ENCODE data around the gene CEP72. TPM values are rescaled to one million over a fixed set of nuclear protein-coding genes. Genes with fewer than 3 reads are reported as not detected.

The CEP72 gene
- total and polyA plus RNA-seq, 2 of the 13 experiments (the other 11 are each of a cell fraction or from before 2014, with no cell fraction given): 3.4 to 9.4 TPM

DNA sequence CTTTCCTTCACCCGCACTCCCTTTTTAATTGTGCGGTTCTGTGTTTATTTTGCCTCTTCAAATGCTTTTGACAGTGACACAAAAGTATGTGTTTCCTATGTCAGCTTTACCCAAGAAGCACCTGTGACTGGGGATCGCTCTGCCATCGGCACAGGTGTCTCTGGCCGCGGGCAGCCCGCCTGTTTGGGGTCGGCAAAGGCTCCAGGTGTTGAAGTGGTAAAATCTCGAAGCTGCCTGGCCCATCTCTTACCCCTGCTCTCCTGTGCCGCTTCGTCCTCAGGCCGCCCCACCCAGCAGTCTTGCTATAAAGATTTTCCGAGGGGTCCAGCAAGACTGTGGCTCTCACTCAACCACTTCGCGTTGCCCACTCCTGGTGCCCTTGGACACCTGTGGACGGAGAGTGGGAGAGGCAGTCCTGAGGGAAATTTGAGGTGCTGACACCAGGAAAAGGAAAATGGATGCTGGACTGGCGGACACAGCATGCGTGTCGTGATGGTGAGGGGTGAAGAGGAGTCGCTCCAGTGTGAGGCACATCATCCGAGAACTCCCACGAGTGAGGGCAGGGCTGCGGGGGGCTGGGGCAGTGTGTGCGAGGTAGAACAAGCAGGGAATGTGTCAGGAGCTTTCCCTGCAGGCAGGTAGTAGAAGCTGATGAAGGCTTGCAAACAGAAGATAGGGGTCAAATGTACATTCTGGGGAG lies 29.1 kb upstream of the CEP72 start:
- ChIA-PET CTCF (ENCODE audit: low intra/inter-chr PET ratio, low total read pairs) (no interaction called here), POLR2A (no interaction called here)
- FAIRE-seq (no peak), DNase-seq (ENCODE audit: low spot score) (no peak), ATAC-seq (no peak)
- H2AFZ ChIP-seq (ENCODE audit: low read length): no peak overlapping the region
- H3K9me3 ChIP-seq (ENCODE audit: low read length): no peaks in the 10 kb centered on the region
- no peak overlapping the region for H3K9ac ChIP-seq (ENCODE audit: insufficient read depth, low read depth, low read length)
- H3K79me2 ChIP-seq (ENCODE audit: insufficient read depth, low read length): no peaks in the 10 kb centered on the region
- intact Hi-C loops (cut with micrococcal nuclease; ENCODE audit: unreplicated experiment): no loop called here
- in situ Hi-C loops (cut with HindIII; ENCODE audit: extremely low pct_ligation_motif_present, low pct_unique_long_range_greater_than_20kb): no loop called here
- H3K4me2 ChIP-seq (ENCODE audit: low read depth, low read length): no peak overlapping the region
- H3K27me3 ChIP-seq (ENCODE audit: control insufficient read depth in 1 of 2, insufficient read depth in 2 of 2, low read length in 2 of 2): peaks cover 4 to 47% of the 10 kb centered on the region in 2 experiments
- WGBS (ENCODE audit: low lambda C conversion rate): 32% methylated on average over 22 of the region's 24 CpGs
- no peak for TF ChIP-seq ZNF747 (CRISPR knock-in tag; IDR thresholded peaks at IDR 0.05; ENCODE audit: borderline replicate concordance)
- no peak for TF ChIP-seq RARG (CRISPR knock-in tag; IDR thresholded peaks at IDR 0.05; ENCODE audit: low read depth)
- TF ChIP-seq SOX5 (CRISPR knock-in tag; IDR thresholded peaks at IDR 0.05; ENCODE audit: borderline replicate concordance): no peak
- TF ChIP-seq, protein P1, sequence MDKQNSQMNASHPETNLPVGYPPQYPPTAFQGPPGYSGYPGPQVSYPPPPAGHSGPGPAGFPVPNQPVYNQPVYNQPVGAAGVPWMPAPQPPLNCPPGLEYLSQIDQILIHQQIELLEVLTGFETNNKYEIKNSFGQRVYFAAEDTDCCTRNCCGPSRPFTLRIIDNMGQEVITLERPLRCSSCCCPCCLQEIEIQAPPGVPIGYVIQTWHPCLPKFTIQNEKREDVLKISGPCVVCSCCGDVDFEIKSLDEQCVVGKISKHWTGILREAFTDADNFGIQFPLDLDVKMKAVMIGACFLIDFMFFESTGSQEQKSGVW (CRISPR knock-in tag; IDR thresholded peaks at IDR 0.05; ENCODE audit: borderline replicate concordance): no peak
- no peak for TF ChIP-seq SETDB1 (CRISPR knock-in tag; IDR thresholded peaks at IDR 0.05; ENCODE audit: borderline replicate concordance)
- TF ChIP-seq SMYD3 (CRISPR knock-in tag; IDR thresholded peaks at IDR 0.05): no peak
- no peak for TF ChIP-seq MTA1 (CRISPR knock-in tag; IDR thresholded peaks at IDR 0.05; ENCODE audit: borderline replicate concordance)
- no peak for TF ChIP-seq ZNF496 (CRISPR knock-in tag; IDR thresholded peaks at IDR 0.05; ENCODE audit: insufficient replicate concordance)
- no peak for TF ChIP-seq GLI4 (CRISPR knock-in tag; IDR thresholded peaks at IDR 0.05; ENCODE audit: borderline replicate concordance)
- TF ChIP-seq ZNF570 (CRISPR knock-in tag; IDR thresholded peaks at IDR 0.05; ENCODE audit: borderline replicate concordance): no peak
- TF ChIP-seq ZNF136 (CRISPR knock-in tag; IDR thresholded peaks at IDR 0.05; ENCODE audit: low read depth): no peak
- no peak for TF ChIP-seq TP53 (CRISPR knock-in tag; conservative IDR thresholded peaks at IDR 0.05)
- TF ChIP-seq FOXJ3 (CRISPR knock-in tag; IDR thresholded peaks at IDR 0.05; ENCODE audit: borderline replicate concordance): no peak
- no peak for TF ChIP-seq SP4 (CRISPR knock-in tag; IDR thresholded peaks at IDR 0.05)
- TF ChIP-seq PRMT3 (CRISPR knock-in tag; IDR thresholded peaks at IDR 0.05; ENCODE audit: borderline replicate concordance, low read depth): no peak
- TF ChIP-seq PITX1 (CRISPR knock-in tag; IDR thresholded peaks at IDR 0.05): no peak
- TF ChIP-seq, protein P2, sequence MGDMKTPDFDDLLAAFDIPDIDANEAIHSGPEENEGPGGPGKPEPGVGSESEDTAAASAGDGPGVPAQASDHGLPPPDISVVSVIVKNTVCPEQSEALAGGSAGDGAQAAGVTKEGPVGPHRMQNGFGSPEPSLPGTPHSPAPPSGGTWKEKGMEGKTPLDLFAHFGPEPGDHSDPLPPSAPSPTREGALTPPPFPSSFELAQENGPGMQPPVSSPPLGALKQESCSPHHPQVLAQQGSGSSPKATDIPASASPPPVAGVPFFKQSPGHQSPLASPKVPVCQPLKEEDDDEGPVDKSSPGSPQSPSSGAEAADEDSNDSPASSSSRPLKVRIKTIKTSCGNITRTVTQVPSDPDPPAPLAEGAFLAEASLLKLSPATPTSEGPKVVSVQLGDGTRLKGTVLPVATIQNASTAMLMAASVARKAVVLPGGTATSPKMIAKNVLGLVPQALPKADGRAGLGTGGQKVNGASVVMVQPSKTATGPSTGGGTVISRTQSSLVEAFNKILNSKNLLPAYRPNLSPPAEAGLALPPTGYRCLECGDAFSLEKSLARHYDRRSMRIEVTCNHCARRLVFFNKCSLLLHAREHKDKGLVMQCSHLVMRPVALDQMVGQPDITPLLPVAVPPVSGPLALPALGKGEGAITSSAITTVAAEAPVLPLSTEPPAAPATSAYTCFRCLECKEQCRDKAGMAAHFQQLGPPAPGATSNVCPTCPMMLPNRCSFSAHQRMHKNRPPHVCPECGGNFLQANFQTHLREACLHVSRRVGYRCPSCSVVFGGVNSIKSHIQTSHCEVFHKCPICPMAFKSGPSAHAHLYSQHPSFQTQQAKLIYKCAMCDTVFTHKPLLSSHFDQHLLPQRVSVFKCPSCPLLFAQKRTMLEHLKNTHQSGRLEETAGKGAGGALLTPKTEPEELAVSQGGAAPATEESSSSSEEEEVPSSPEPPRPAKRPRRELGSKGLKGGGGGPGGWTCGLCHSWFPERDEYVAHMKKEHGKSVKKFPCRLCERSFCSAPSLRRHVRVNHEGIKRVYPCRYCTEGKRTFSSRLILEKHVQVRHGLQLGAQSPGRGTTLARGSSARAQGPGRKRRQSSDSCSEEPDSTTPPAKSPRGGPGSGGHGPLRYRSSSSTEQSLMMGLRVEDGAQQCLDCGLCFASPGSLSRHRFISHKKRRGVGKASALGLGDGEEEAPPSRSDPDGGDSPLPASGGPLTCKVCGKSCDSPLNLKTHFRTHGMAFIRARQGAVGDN (CRISPR knock-in tag; IDR thresholded peaks at IDR 0.05): no peak
- H3K4me1 ChIP-seq (ENCODE audit: insufficient read depth, low read length): peaks cover 10% of the 10 kb centered on the region; the same call in 1 of the 2 replicates
- no peaks in the 10 kb centered on the region for H4K20me1 ChIP-seq (ENCODE audit: insufficient read depth, low read length)
- no TSS peak for BruUV-seq (replicated peaks)
- no peak overlapping the region for H3K27ac ChIP-seq (ENCODE audit: extremely low read length, insufficient read depth, low read length)
- H3K4me3 ChIP-seq (replicated peaks in 1 of 3; ENCODE audit: insufficient read depth in 1 of 3, low read depth in 2 of 3, low read length in 3 of 3): no peak overlapping the region
- H3K36me3 ChIP-seq (replicated peaks in 1 of 2; ENCODE audit: control insufficient read depth in 1 of 2, insufficient read depth in 2 of 2, low read length in 2 of 2): no peaks in the 10 kb centered on the region

Measured in HepG2 (cell line).